Right atrium auricular region (tissue), 2 donors: ENCODE results near the gene GGCX. TPM values are rescaled to one million over a fixed set of nuclear protein-coding genes. Genes with fewer than 3 reads are reported as not detected.
"Not testable (repeated sequence)": the region's sequence is repeated elsewhere in the genome, so short reads cannot be mapped to it uniquely, and the experiment has no call there.

Experiments
- DNase-seq: peaks from one replicate; pipeline ENCODE4 v3.0.0-alpha.2; 2019; ENCODE audit warnings: low spot score
- H3K27ac ChIP-seq, 2 donors: fragments of 200-600 bp; sonication (generic); 1 replicate in 1 of 2; 2 replicates in 1 of 2; pipeline ENCODE4 v1.5.1; 2016 to 2019
- H3K27me3 ChIP-seq, 2 donors: fragments of 200-600 bp; sonication (generic); one replicate each; pipeline versions ENCODE4 v1.5.1 to v1.6.0; 2017 to 2019
- H3K36me3 ChIP-seq: fragments of 200-600 bp; sonication (generic); one replicate; pipeline ENCODE4 v1.5.1; 2016
- H3K4me1 ChIP-seq, 2 donors: fragments of 200-600 bp; sonication (generic); one replicate each; pipeline versions ENCODE4 v1.5.1 to v1.6.0; 2017 to 2019
- H3K4me3 ChIP-seq, 2 donors: fragments of 200-600 bp; sonication (generic); 1 replicate in 1 of 2; 2 replicates in 1 of 2; pipeline ENCODE4 v1.5.1; 2017 to 2019; ENCODE audit warnings: mild to moderate bottlenecking in 1 of 2, moderate library complexity in 1 of 2
- H3K9me3 ChIP-seq, 2 donors: fragments of 200-600 bp; sonication (generic); one replicate each; pipeline ENCODE4 v1.5.1; 2019
- total RNA-seq, 2 donors: library from RNA; depleted of rRNA; stranded (reverse); fragments of >200 nt; gene quantifications; one replicate each; pipeline ENCODE4 v1.1.0, GENCODE V29; 2016
- TF ChIP-seq, protein P1 (sequence below), 2 donors: fragments of 200-600 bp; sonication (generic); IDR thresholded peaks; one replicate each; pipeline ENCODE4 v1.5.1; 2019; ENCODE audit warnings: antibody characterized with exemption in 2 of 2

GGCX gene
- total RNA-seq, 2 donors from 2014 or later = 18.0 to 23.3 TPM

DNA sequence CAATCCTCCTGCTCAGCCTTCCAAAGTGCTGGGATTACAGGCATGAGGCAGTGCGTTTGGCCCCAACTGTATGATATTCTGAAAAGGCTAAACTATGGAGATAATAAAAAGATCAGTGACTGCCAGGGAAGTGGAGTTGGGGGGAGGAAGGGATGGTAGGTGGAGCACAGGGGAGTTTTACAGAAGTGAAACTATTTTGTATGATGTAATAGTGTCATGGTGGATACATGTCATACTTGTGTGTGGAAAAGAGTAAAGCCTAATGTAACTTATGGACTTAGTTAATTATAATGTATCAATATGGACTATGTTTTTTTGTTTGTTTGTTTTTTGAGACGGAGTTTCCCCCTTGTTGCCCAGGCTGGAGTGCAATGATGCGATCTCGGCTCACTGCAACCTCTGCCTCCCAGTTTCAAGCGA is 2.9 kb upstream of the GGCX start:
- peaks cover 0 to 20% of the 10 kb centered on the region in 2 donors for H3K4me1 ChIP-seq
- H3K36me3 ChIP-seq = no peaks in the 10 kb centered on the region
- no peak overlapping the region for H3K4me3 ChIP-seq
- TF ChIP-seq, protein P1, sequence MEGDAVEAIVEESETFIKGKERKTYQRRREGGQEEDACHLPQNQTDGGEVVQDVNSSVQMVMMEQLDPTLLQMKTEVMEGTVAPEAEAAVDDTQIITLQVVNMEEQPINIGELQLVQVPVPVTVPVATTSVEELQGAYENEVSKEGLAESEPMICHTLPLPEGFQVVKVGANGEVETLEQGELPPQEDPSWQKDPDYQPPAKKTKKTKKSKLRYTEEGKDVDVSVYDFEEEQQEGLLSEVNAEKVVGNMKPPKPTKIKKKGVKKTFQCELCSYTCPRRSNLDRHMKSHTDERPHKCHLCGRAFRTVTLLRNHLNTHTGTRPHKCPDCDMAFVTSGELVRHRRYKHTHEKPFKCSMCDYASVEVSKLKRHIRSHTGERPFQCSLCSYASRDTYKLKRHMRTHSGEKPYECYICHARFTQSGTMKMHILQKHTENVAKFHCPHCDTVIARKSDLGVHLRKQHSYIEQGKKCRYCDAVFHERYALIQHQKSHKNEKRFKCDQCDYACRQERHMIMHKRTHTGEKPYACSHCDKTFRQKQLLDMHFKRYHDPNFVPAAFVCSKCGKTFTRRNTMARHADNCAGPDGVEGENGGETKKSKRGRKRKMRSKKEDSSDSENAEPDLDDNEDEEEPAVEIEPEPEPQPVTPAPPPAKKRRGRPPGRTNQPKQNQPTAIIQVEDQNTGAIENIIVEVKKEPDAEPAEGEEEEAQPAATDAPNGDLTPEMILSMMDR (IDR thresholded peaks at IDR 0.05) = no peak
- no peak for DNase-seq
- no peaks in the 10 kb centered on the region for H3K9me3 ChIP-seq
- no peaks in the 10 kb centered on the region for H3K27me3 ChIP-seq
- H3K27ac ChIP-seq = no peak overlapping the region

DNA sequence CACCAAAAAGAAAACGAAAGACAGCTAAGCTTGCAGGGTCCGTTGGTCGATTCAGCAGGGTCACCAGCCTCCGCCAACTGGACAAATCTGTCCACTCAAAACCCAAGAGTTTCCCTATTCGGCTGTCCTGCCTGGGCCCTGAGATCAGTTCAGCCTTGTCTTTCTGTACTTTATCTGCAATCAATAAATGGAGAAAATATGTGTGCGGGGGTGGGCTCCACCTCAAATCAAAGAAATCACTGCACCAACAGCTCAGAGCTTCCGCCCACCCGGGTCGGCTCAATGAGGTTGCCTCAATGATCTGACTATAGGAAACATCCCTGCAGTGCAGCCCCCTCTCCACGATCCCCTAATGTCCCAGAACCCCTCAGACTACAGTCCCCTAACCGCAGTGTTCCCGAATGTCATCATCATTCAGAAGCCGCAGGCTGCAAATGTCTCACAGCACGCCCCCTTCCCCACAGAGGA is 447 bp downstream of the GGCX start:
- no peaks in the 10 kb centered on the region for H3K27me3 ChIP-seq
- no peaks in the 10 kb centered on the region for H3K36me3 ChIP-seq
- no peak for DNase-seq
- peak overlapping the region; percentile 75 to 93 for H3K4me3 ChIP-seq
- no peaks in the 10 kb centered on the region for H3K9me3 ChIP-seq
- peaks cover 0 to 20% of the 10 kb centered on the region in 2 donors for H3K4me1 ChIP-seq
- peak overlapping the region; percentile 86 to 91 for H3K27ac ChIP-seq
- TF ChIP-seq, protein P1 (IDR thresholded peaks at IDR 0.05) = no peak

DNA sequence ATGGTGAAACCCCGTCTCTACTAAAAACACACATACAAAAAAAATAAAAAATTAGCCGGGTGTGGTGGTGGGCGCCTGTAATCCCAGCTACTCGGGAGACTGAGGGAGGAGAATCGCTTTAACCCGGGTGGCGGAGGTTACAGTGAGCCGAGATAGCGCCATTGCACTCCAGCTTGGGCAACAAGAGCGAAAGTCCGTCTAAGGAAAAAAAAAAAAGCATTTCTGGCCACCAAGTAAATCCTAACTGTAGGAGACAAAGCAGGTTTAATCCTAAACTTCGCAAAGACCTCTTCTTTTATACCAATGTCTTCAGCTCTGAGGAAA is 928 bp downstream of the GGCX start:
- DNase-seq, H3K9me3 ChIP-seq, H3K36me3 ChIP-seq, H3K27me3 ChIP-seq: not testable (repeated sequence)
- peak overlapping the region in 1 of 2 donors; percentile 91 for H3K27ac ChIP-seq
- H3K4me3 ChIP-seq = peak overlapping the region; percentile 75 to 93
- H3K4me1 ChIP-seq = peaks cover 0 to 20% of the 10 kb centered on the region in 2 donors

DNA sequence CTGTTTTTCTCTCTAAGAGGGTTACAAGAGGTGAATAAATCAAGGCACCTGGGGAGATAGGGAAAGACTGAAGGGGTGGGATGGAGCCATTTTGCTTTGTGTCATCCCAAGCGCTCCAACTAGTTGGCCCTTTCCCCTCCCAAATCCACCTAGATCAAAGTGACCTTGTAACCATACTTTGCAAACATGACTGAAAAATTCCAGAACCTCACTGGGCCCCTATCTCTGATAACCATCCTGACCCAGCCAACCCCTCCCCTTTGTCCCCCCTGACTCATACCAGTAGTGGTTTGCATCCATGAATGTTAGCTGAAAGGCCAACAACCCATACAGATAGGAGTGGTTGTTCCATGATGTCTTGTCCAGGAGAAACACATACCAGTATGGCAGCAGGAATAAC is 3.1 kb downstream of the GGCX start:
- Histone ChIP-seq H3K27ac (no peak overlapping the region), H3K9me3 (no peaks in the 10 kb centered on the region), H3K36me3 (peaks cover 24% of the 10 kb centered on the region), H3K4me1 (peaks cover 0 to 20% of the 10 kb centered on the region in 2 donors), H3K4me3 (no peak overlapping the region), H3K27me3 (no peaks in the 10 kb centered on the region)
- no peak for DNase-seq
- TF ChIP-seq, protein P1 (IDR thresholded peaks at IDR 0.05) = no peak

DNA sequence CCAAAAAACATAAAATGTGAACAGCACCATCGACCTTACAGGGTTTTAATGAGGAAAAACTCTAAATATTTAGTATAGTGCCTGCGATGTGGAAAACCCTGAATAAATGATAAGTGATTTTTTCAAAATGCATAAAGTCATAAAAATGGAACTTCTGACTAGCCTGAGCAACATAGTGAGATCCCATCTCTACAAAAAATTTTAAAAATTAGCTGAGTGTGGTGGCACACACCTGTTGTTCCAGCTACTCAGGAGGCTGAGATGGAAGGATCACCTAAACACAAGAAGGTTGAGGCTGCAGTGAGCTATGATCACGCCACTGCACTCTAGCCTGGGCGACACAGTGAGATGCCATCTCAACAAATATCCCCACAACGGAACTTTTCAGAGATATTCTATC is 4.2 kb downstream of the GGCX start:
- peaks cover 34% of the 10 kb centered on the region for H3K36me3 ChIP-seq
- DNase-seq = no peak
- TF ChIP-seq, protein P1 (IDR thresholded peaks at IDR 0.05) = no peak
- H3K4me1 ChIP-seq = peaks cover 0 to 18% of the 10 kb centered on the region in 2 donors
- H3K9me3 ChIP-seq = no peaks in the 10 kb centered on the region
- no peak overlapping the region for H3K27ac ChIP-seq
- H3K4me3 ChIP-seq = no peak overlapping the region
- no peaks in the 10 kb centered on the region for H3K27me3 ChIP-seq

DNA sequence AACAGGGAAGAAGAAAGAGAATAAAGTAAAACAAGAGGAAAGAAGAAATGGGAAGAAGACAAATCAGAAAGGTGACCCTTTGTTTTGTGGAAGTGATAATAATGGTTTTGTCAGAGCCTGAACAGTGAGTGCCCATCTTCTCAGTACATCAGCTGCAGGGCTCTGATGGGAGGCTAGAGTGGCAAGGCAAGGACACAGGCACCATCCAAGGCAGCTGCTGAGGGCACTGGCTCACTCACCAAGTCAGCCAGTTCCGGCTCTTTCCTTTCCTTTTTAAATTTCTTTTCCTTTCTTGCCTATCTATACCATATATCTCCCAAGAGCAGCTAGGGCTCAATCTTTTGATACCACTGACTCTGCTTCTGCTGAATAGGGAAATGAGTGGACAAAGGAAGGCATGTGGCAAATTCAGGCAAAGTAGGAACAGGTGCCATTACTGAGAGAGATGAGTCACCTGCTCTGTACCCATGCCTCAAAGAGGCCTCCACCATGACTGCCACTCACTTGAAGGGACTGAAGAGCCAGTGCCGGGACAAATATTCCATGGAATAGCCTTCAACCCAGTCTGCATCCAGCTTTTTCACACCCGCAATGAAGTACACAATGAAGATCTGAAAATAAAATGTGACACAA is 6.2 kb downstream of the GGCX start:
- TF ChIP-seq, protein P1 (IDR thresholded peaks at IDR 0.05) = no peak
- no peak overlapping the region for H3K27ac ChIP-seq

More for the DNA sequence above, 6.2 kb downstream of the GGCX start:
- H3K4me1 ChIP-seq = peaks cover 0 to 4% of the 10 kb centered on the region in 2 donors
- peaks cover 52% of the 10 kb centered on the region for H3K36me3 ChIP-seq
- no peaks in the 10 kb centered on the region for H3K27me3 ChIP-seq
- no peak for DNase-seq
- H3K4me3 ChIP-seq = no peak overlapping the region
- no peaks in the 10 kb centered on the region for H3K9me3 ChIP-seq
